Measurements from ENCODE around the gene MYMK.

The MYMK gene

DNA sequence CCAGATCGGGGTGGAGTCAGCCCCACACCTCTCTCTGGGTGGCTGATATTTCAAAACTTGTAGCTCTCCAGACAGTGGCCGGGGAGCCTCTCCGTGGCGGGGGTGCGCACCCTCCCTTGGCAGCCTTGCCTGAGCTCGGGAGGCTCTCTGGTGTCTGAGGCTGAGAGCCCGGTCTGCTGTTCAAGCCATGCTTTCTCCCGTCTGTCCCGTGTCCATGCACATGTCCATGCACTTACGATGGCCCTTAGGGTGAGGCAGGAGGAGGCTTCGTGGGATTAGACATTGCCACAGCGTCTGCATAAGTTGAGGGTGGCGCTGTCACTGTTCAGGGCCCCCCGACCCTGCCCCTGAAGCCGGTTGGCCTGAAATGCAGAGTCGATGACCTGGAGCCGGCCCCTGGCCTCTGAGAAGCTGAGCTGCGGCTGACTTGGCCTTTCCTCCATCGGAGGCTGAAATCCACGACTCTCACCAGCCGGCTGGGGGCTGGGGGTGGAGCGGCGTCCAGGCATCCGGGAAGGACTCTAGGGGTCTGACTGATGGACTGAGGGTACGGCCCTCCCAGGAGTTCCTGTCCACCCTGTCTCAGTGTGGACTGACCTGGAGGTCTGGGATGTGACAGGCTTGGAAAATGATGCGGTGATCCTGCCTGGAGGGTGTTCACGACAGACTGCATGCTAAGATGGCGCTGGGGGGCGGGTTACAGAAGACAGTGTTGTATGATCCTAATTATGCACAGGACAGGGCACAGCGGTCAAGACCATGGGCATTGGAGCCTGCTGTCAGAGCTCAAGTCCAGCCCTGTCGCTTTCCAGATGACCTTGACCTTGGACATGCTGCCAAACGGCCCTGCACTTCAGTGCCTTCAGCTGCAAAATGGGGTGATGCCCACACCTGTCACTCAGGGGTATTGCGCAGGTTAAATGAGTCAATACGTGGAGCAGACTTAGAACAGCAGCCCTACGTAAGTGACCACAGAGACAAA, 27.6 kb downstream of the MYMK start:
- DNase-seq = no peak

DNA sequence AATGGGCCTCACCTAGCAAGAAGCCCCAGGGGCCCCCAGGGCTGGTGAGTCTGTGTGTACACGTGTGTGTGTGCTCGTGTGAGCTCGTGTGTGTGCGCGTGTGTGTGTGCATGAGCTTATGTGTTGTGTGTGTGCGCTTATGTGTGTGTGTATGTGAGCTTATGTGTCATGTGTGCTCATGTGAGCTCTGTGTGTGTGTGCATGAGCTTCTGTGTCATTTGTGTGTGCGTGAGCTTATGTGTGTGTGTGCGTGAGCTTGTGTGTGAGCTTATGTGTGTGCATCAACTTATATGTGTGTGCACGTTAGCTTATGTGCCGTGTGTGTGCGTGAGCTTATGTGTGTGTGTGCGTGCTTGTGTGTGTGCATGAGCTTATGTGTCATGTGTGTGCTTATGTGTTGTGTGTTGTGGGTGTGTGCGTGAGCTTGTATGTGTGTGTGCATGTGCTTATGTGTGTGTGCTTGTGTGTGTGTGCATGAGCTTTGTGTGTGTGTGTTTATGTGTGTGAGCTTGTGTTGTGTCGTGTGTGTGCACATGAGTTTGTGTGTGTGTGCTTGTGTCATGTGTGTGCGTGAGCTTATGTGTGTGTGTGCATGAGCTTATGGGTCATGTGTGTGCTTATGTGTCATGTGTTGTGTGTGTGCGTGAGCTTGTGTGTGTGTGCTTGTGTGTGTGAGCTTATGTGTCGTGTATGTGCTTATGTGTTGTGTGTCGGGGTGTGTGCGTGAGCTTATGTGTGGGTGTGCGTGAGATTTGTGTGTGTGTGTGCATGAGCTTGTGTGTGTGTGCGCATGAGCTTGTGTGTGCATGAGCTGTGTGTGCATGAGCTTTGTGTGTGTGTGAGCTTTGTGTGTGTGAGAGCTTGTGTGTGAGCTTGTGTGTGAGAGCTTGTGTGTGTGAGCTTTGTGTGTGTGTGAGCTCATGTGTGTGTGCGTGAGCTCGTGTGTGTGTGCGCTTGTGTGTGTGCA, 29.1 kb downstream of the MYMK start:
- no peak for DNase-seq

DNA sequence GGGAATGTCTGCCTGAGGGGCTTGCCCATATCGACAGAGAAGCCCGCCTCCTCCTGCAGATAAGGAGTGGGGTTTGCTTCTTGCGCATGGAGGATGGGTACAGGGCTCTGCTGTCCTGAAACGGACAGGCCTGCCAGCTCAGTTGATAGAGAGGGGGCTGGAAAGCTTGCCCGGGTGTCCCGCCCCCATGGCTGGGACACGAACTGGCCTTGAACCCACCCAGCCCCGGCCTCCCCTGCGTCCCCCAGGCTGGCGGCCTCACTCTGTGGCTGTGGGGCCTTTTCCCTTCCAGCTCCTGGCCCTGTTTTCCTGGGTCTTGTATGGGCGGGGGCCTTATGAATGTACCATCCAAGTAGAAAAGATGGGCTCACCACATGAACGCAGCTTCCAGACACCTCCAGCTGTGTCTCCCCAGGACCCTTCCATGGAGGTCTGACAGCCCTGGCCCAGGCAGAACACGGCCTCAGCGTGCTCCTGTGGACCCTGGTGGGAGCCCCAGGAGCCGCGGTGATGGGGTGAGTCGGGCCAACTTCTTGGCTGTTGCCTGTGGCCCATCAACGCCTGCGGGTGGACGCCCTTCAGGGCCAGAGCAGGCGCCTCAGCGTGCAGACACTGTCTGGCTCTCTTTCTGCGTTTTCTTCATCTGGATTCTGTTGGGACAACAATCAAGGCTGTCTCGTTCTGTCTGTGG, 30.0 kb downstream of the MYMK start:
- no peak for DNase-seq

DNA sequence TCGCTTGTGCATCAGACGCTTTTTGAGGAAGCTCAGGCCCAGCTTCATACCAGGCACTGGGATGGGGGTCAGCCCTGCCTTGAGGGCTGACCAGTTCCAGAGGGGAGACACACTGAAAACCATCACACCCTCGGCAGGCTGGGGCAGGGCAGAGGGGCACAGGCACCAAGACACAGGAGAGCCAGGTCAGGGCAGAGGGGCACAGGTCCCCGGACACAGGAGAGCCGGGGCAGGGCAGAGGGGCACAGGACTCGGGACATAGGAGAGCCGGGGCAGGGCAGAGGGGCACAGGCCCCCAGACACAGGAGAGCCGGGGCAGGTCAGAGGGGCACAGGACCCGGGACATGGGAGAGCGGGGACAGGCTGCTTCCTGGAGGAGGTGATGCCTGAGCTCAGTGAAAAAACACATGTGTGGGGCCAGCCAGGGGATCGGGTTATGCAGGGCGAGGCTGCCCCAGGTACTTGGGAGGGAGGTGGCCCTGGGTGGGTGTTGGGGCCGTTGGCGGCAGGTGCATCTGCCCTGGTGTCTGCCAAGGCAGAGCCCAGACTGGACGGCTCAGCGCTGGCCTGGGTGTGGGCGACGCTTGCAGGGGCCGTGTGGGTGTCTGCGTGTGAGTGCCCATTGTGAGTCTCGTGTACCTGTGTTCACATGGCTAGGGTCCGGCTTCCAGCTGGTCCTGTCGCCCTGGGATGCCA, 30.8 kb downstream of the MYMK start:
- DNase-seq = no peak

DNA sequence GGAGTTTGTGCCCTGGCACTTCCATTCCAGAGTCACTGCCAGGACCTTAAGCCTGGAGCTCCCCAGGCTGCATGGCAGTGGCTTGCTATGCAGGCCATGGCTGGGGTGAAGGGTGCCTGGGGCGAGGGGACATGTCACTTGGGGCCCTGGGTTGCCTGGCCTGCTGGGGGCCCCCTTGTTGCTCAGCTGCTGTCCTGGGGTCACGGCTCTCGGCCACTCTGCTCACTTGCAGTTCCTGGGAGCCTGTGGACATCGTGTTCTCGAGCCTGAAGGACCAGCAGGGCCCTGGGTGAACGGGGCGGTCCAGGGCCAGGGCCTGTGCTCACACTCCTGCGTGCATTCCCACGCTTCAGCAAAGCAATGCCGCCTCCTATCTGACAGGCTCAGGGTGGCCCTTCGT, 31.3 kb downstream of the MYMK start:
- no peak for DNase-seq

DNA sequence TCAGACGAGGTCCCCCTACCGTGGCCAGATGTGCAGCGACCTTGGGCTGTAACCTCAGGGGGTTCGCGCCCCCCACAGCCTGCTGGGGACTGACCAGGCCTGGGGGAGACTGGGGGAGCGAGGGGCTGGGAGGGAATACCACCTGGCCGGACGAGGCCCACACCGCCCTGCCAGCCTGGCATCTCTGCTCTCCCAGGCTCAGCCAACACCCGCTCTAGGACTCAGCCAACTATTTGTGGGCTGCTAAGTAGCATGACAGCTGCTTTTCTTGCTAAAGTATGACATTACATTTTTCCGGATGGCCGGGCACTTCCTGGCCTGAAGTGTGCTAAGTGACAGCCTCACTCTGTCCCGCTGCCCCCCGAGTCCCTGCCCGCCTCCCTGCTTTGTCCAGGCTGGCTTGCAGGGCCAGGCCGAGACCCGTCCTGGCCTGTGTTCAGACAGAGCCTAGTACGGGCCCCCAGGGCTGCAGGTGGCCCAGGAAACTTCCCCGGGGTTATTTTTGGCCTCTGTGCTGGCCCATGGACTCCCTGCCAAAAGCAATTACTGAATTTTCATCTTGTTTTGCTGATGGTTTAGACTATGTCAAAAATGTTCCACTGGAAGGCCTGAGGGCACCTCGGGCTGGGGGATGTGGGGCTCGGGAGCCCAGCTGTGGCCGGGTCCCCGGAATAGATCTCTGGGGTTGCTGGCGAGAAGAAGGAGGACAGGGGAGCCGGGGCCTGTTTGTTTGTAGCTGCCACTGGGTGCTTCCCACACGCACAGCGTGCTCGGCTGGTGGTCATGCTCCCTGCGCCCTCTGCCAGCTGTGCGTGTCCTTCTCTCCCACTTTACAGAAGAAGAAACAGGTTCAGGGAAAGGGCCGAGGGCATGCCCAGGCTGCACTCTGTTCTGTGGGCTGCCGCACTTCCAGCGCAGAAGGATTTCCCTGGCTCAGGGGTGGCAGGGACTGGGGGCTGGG, 32.4 kb downstream of the MYMK start:
- no peak for DNase-seq

DNA sequence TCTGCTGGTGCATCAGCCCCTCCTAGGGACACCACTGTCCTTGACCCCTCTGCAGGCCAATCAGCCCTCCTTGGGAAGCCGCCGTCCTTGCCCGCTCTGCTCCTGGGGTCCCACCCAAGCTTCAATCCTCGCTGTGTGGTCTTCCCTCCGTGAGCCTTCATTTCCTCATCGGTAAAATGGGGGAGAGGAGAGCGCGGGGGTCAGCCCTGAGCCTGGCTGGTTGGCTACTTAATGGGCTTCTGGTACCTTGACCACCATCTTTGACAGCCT, 33.2 kb downstream of the MYMK start:
- no peak for DNase-seq

DNA sequence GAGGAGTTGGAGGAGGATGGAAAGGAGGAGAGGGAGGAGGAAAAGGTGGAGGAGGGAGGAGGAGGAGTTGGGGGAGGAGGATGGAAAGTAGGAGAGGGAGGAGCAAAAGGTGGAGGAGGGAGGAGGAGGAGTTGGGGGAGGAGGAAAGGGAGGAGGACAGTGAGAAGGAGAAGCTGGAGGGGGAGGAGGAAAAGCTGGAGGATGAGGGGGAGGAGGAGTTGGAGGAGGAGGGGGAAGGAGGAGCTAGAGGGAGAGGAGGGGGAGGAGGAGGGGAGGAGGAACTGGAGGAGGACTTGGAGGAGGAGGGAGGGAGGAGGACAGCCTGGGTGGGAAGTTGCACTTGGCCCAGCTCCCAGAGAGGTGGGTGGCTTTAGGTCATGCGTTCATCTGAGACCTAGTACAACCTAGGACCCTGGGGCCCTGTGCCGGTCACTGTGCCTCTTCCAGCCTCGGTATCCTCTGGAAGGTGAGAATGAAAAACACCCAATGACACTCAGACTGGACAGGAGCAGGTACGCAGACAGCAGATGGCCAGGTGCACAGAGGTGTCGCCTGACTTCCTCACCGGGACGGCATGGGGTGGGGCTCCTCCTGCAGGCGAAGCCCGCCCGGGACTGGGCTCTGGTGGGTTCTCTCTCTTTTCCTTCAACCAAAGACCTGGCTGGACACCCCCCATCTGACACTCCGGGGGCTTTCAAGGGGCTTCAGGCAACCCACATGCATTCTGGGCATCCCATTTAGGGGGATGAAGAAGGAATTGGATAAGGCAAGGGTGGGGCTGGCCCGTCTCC, 33.7 kb downstream of the MYMK start:
- DNase-seq = no peak

DNA sequence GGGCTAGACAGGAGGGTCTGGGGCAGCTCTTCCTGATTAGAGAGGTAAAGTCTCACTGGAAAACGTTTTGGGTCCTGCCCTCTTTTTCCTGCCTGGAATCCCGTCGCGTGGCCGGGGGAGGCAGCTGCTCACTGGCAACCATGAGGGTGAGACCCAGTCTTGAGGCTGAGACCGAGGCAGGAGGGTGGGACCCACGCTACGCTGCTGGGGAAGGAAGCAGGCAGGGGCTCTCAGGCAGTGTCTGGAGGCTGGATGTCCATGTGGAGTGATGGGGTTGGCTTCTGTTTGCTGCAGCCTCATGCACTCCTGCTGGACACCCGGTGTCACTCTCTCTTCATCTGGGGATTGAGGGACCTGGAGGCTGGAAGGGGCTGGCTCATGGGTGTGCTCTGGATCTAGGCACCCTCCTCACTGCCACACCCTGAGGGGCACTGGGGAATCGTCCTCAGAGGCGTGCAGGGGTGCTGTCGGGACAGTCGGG, 34.5 kb downstream of the MYMK start:
- DNase-seq = no peak

DNA sequence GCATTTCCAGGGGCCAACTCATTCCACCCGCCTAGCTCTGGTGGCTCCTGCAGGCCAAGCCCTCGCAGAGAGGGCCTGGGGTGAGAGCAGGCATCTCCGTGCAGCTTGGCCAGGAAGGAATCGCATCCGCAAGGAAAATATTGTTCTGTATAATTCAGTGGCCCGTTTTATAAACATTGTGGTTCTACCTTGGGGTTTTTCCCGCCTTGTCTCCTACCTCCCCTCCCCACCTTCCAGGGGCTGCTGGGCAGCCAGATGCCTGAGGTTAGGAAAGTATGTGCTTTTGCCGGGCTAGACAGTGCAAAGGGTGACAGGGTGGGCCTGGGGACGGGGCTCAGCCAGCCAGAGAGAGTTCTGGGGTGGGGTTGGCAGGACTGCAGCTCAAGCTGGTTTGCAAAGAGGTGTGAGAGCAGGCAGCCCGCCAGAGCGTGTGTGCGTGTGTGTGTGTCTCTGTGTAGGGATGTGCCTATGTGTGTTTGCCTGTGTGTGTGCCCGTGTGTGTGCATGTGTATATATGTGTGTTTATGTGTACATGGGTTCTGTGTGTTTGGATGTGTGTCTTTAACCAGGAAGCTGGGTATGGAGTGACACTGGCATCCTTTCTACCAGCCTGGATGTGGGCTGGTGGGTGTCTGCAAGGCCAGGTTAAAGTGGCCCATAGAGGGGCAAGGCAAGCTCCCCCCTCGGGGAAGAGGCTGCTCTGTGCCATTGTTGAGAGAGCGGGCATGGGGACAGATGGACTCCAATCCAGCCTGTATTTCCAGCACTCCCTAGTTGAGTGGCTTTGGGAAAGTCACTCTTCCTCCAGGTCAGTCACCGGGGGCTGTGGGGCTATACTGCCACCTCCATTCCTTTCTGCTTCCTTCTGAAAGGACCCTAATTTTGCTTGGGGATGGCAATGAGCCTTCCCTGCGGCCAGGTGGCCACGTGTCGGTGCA, 35.2 kb downstream of the MYMK start:
- DNase-seq = no peak

DNA sequence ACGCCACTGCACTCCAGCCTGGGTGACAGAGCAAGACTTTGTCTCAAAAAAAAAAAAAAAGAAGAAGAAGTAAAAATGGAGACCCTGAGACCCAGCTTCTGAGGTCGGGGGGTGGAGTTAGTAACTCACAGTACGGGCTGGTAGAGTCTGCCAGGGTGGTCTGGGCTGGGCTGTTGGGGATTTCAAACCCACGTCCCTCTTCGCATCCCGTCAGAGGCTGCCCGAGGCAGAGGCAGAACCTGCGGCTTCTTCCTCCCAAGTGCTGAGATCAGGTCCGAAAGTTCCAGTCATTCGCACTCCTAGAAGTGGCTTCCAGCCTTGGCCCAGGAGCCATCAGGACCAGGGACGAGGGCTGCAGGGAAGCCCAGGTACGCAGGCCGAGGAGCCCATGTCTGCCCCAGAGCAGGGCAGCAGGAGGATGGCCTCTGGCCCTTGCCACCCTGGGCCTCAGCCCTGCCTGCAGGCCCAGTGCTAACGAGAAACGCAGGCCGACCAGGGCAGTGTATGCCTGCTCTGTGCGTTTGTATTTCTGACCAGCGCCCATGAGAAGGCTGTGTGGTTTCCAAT, 36.0 kb downstream of the MYMK start:
- DNase-seq = no peak

DNA sequence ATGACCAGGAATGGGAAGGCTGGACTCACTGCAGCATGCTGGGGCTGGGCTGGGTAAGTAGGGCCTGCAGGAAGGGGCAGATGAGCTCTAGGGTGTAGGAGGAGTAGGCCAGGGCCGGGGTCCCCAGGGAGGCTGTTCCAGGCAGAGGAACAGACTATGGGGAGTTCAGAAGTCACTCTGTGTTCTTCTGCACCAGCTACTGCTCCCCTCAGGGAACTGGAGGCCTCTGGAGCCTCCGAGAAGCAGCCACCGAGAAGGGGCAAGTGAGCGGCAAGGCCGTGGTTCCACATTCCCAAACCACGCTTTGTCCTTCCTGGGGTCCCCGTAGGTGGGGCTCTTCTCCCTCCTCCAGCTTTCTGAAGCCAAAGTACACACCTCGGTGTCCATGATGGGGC, 37.4 kb downstream of the MYMK start:
- DNase-seq = no peak

DNA sequence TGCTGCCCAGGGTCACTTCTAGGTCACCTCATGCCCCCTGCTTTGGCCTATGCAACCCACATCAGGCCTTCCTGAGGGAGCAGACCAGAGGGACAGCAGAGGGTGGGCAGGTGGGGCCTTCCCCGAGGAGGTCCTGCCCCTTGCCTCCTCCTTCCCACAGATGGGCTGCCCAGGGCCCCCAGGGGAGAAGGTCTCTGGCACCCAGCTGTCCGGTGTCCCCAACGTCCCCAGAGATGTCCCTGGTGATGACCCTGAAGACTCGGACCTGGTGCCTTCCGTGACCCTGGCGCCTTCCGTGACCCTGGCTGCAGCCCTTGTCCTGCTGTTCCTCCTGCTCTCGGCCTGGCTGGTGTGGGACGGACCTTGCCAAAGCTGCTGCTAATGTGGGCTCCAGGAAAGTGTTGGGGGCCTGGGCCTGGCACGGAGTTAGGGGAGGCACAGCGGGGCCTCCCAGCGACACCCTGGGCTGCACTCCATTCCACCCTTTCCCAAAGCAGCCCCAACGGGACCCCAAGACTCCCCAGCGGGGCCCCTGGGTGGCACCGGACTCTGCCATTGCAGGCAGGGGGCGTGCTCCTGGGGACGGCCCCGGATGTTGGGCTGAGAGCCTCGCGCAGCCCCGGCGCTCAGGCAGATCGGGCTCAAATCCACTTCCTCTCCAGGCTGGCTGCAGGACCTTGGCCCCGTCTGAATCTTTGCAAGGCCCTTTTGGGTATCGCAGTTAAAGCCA, 39.1 kb downstream of the MYMK start:
- DNase-seq = no peak

DNA sequence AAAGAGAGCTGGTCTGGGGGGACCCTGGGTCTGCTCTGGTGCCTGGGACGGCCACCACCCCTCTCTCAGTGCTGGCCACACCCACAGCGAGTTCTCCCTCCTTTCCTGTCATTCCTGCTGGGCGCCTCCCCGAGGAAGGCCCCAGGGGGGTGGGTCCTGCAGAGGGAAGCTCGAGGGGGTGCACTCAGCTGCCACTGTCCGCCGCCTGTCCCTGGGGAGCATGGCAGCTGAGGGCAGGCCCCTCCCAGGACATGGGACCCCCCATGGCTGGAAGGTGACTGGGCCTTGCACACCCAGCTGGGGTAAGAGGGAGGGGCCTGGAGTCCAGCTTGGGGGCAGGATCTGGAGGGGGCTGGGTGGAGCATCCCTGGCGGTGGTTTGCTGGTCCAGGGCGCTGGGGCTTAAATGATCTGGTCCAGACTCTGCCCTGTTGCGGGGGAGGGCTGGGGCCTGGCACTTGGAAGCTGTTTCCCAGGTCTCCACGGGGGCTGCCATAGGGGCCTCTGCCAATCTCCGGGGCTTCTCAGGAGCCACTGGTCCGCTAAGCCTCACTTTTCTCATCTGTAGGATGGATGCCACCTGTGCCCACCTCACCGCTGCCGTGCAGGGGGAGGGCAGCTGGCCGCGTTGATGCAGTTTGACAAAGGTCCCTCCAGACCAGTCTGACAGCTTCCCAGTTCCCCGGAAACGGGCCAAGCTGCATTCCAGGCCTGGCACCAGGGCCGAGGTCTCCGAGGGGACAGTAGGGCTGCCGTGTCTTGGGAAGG, 39.9 kb downstream of the MYMK start:
- no peak for DNase-seq

DNA sequence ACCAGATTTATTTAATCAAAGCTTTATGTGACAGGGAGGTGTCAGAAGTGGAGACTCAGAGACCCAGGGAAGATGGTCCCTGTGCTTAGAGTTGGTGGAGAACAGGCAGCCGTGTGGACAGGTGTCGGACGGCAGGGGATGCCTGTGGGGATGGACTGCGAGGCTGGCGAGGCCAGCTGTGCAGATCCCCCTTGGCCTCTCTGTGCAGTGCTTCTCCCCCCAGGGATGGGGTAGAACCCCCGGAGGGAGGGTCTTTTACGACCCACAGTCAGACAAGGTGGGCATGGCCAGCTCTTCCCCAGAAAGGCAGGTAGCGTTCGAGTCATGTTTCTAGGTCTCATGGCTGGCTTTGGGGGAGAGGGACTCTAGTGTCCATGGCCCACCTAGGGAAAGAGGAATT, 41.1 kb downstream of the MYMK start:
- no peak for DNase-seq

DNA sequence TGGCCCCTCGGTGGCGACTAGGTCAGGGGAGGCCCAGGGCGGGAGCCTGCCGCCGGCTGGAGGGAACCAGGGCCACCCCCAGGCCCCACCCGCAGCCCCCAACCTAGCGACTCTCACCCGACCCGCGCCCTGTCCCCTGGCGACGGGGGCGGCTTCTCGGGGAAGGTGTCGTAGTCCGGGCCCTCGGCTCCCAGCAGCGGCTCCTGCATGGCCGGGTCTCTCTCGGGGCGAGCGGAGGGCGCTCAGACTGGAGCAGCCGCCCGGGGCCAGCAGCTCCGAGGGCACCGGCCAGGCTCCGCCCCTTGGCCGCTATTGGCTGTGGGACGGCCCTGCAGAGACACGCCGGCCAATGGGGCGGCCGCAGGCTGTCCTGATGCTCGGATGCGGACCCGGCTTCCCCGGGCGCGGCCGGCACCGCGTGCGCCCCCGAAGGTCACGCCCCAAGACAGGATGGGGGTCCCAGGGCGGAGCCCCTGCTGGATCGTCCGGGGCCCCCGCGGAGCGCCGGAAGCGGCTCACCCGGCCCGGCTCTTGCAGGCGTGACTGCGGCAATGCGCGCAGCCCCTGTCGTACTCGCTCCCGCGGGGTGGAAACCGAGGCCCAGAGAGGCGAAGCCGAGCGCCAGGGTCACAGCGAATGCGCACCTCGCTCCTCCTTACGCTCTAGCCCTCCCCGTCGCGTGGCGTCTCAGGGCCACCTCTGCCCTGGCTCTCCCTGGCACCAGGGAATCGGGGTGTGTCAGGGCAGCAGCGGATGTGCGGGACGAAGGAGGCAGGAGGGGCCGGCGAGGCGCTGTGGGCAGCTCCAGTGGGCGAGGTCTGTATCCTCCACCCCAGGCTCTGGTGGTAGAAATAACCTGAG, 45.7 kb downstream of the MYMK start, which contains the start of gene SLC2A6:
Gene SLC2A6, minus strand, starts transcription at position 249 of the 861 bp plus-strand sequence. Its CDS starts 40 bp downstream, at position 209.
- peak; percentile 64 for DNase-seq

Measured in NK-92 treated with Interleukin-12 subunit alpha and Interleukin-12 subunit beta, amount 100 ng/mL, for 24 hours (cell line).